Measurements from ENCODE around the gene TMEM131L.
"Not testable (repeated sequence)": the region's sequence is repeated elsewhere in the genome, so short reads cannot be mapped to it uniquely, and the experiment has no call there.

Gene TMEM131L, protein sequence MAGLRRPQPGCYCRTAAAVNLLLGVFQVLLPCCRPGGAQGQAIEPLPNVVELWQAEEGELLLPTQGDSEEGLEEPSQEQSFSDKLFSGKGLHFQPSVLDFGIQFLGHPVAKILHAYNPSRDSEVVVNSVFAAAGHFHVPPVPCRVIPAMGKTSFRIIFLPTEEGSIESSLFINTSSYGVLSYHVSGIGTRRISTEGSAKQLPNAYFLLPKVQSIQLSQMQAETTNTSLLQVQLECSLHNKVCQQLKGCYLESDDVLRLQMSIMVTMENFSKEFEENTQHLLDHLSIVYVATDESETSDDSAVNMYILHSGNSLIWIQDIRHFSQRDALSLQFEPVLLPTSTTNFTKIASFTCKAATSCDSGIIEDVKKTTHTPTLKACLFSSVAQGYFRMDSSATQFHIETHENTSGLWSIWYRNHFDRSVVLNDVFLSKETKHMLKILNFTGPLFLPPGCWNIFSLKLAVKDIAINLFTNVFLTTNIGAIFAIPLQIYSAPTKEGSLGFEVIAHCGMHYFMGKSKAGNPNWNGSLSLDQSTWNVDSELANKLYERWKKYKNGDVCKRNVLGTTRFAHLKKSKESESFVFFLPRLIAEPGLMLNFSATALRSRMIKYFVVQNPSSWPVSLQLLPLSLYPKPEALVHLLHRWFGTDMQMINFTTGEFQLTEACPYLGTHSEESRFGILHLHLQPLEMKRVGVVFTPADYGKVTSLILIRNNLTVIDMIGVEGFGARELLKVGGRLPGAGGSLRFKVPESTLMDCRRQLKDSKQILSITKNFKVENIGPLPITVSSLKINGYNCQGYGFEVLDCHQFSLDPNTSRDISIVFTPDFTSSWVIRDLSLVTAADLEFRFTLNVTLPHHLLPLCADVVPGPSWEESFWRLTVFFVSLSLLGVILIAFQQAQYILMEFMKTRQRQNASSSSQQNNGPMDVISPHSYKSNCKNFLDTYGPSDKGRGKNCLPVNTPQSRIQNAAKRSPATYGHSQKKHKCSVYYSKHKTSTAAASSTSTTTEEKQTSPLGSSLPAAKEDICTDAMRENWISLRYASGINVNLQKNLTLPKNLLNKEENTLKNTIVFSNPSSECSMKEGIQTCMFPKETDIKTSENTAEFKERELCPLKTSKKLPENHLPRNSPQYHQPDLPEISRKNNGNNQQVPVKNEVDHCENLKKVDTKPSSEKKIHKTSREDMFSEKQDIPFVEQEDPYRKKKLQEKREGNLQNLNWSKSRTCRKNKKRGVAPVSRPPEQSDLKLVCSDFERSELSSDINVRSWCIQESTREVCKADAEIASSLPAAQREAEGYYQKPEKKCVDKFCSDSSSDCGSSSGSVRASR (N-terminal part only)

DNA sequence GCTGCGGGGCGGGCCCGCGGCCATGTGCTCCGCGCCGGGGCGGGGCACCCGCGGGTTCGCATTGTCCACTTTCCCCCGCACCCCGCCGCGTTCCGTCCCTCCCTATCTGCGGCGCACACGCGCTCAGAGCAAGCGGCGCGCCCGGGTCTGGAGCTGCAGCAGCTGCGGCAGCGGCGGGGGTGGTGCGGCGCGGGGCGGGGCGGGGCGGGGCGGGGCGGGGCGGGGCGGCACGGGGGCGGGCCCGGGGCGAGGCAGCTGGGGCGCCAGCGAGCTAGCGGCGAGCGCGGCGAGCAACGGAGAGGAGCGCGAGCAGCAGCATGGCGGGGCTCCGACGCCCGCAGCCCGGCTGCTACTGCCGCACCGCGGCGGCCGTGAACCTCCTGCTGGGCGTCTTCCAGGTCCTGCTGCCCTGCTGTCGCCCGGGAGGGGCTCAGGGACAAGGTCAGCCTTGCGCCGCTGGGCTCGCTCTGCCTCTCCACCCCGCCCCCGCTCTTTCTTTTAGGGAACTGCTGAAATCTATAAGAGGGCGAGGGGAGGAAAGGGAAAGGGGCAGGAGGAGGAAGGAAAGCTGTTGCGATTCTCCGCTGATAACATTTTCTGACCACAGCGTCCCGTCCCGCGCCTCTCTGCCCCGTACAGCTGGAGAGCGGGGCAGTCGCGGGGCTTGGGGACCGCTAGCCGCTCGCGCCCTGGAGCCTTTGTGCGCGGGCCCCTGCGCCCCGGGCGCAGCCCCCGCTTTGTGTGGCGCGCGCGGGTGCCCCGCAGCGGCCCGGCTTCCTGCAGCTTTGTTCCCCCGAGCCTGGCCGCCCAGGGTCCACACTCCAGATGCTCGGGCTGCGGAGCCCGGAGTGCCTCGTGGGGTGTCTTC, at the start of gene TMEM131L:
TMEM131L (plus strand) TSS at position 280 of the 868 bp plus-strand sequence; CDS start at position 318, 38 bp downstream.
- Histone ChIP-seq H3K27me3 (ENCODE audit: control insufficient read depth in 1 of 2, insufficient read depth in 2 of 2, low read length in 2 of 2) (no peaks in the 10 kb centered on the region), H3K4me1 (ENCODE audit: control insufficient read depth in 1 of 2, insufficient read depth in 2 of 2, low read length in 2 of 2) (peaks cover 12 to 15% of the 10 kb centered on the region in 2 donors), H3K36me3 (ENCODE audit: control insufficient read depth in 1 of 2, insufficient read depth in 2 of 2, low read length in 2 of 2) (no peaks in the 10 kb centered on the region), H3K9ac (ENCODE audit: low read depth in 1 of 2, low read length in 2 of 2) (peak within 1 kb of the TSS; percentile 55 to 70), H3K4me3 (ENCODE audit: low read depth in 1 of 2, low read length in 2 of 2) (peak within 1 kb of the TSS; percentile 79 to 80), H3K27ac (ENCODE audit: low read depth, low read length) (peak within 1 kb of the TSS; percentile 37), H3K9me3 (ENCODE audit: control insufficient read depth in 1 of 2, low read length in 2 of 2) (no peaks in the 10 kb centered on the region)

DNA sequence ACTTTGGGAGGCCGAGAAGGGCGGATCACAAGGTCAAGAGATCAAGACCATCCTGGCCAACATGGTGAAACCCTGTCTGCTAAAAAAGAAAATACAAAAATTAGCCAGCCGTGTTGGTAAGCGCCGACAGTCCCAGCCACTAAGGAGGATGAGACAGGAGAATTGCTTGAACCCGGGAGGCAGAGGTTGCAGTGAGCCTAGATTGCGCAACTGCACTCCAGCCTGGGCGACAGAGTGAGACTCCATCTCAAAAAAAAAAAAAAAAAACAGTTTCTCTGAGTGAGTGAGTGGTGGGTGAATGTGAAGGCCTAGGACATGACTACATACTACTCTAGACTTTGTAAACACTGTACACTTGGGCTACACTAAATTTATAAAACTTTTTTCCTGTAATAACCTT, 49.7 kb upstream of the TMEM131L start:
- H3K9me3 ChIP-seq (ENCODE audit: control insufficient read depth in 1 of 2, low read length in 2 of 2); H3K36me3 ChIP-seq (ENCODE audit: control insufficient read depth in 1 of 2, insufficient read depth in 2 of 2, low read length in 2 of 2); H3K4me1 ChIP-seq (ENCODE audit: control insufficient read depth in 1 of 2, insufficient read depth in 2 of 2, low read length in 2 of 2); H3K27ac ChIP-seq (ENCODE audit: low read depth, low read length); H3K9ac ChIP-seq (ENCODE audit: low read depth in 1 of 2, low read length in 2 of 2); H3K27me3 ChIP-seq (ENCODE audit: control insufficient read depth in 1 of 2, insufficient read depth in 2 of 2, low read length in 2 of 2); H3K4me3 ChIP-seq (ENCODE audit: low read depth in 1 of 2, low read length in 2 of 2): not testable (repeated sequence)

DNA sequence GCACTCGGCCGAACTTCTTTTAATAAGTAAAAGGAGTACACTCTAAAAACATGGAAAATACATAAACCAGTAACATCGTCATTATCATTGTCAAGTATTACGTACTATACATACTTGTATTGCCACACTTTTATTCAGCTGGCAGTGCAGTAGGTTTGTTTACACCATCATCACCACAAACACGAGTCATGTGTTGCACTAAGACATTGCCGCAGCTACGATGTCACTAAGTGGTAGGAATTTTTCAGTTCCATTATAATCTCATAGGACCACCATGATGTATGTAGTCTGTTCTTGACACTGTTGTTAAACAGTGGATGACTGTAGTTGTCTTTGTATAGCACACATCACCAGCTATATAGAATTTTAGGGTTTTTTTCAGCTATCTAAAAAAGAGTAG, 48.0 kb upstream of the TMEM131L start:
- Histone ChIP-seq H3K36me3 (ENCODE audit: control insufficient read depth in 1 of 2, insufficient read depth in 2 of 2, low read length in 2 of 2) (no peaks in the 10 kb centered on the region), H3K27me3 (ENCODE audit: control insufficient read depth in 1 of 2, insufficient read depth in 2 of 2, low read length in 2 of 2) (no peaks in the 10 kb centered on the region), H3K9me3 (ENCODE audit: control insufficient read depth in 1 of 2, low read length in 2 of 2) (no peaks in the 10 kb centered on the region), H3K4me1 (ENCODE audit: control insufficient read depth in 1 of 2, insufficient read depth in 2 of 2, low read length in 2 of 2) (no peaks in the 10 kb centered on the region), H3K4me3 (ENCODE audit: low read depth in 1 of 2, low read length in 2 of 2) (no peak overlapping the region), H3K27ac (ENCODE audit: low read depth, low read length) (no peak overlapping the region), H3K9ac (ENCODE audit: low read depth in 1 of 2, low read length in 2 of 2) (no peak overlapping the region)

DNA sequence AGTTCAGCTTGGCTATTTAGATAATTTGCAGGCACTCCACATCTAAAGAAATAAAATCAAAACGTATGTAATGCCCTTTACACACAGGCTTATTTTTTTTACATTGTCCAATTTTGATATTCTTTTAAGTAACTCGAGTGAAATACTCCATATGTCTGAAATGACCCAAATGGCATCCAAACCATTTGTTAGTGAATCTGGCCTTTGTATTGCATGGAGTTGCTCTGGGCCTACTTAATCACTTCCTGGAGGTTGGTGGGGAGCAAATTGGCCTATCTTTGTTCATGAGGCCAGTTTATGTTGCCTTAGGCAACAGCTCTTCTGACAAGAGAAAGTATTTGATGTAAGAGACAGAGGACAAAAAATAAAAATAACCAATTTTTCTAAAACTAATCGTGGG, 47.6 kb upstream of the TMEM131L start:
- Histone ChIP-seq H3K9ac (ENCODE audit: low read depth in 1 of 2, low read length in 2 of 2) (no peak overlapping the region), H3K27me3 (ENCODE audit: control insufficient read depth in 1 of 2, insufficient read depth in 2 of 2, low read length in 2 of 2) (no peaks in the 10 kb centered on the region), H3K36me3 (ENCODE audit: control insufficient read depth in 1 of 2, insufficient read depth in 2 of 2, low read length in 2 of 2) (no peaks in the 10 kb centered on the region), H3K9me3 (ENCODE audit: control insufficient read depth in 1 of 2, low read length in 2 of 2) (no peaks in the 10 kb centered on the region), H3K27ac (ENCODE audit: low read depth, low read length) (no peak overlapping the region), H3K4me3 (ENCODE audit: low read depth in 1 of 2, low read length in 2 of 2) (no peak overlapping the region), H3K4me1 (ENCODE audit: control insufficient read depth in 1 of 2, insufficient read depth in 2 of 2, low read length in 2 of 2) (no peaks in the 10 kb centered on the region)

DNA sequence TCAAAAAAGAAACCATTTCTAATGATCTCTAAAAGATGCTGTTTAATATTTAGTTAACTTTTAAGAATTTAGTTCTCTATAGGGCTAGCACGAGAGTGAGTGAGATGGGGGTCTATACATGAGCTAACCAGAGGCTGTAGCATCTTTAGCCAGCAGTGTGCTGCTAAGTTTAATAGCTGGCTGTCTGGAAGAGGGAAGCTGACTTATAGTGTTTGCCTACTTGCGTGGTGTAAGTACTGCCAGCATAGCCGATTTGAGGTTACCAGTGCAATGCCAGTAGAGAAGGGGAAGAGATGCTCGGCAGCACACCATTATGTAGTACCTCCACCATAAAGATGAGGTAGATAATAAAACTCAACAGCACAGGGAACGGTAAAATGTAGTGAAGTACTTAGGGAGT, 47.1 kb upstream of the TMEM131L start:
- Histone ChIP-seq H3K4me3 (ENCODE audit: low read depth in 1 of 2, low read length in 2 of 2) (no peak overlapping the region), H3K9ac (ENCODE audit: low read depth in 1 of 2, low read length in 2 of 2) (no peak overlapping the region), H3K4me1 (ENCODE audit: control insufficient read depth in 1 of 2, insufficient read depth in 2 of 2, low read length in 2 of 2) (no peaks in the 10 kb centered on the region), H3K9me3 (ENCODE audit: control insufficient read depth in 1 of 2, low read length in 2 of 2) (no peaks in the 10 kb centered on the region), H3K27me3 (ENCODE audit: control insufficient read depth in 1 of 2, insufficient read depth in 2 of 2, low read length in 2 of 2) (no peaks in the 10 kb centered on the region), H3K36me3 (ENCODE audit: control insufficient read depth in 1 of 2, insufficient read depth in 2 of 2, low read length in 2 of 2) (no peaks in the 10 kb centered on the region), H3K27ac (ENCODE audit: low read depth, low read length) (no peak overlapping the region)

DNA sequence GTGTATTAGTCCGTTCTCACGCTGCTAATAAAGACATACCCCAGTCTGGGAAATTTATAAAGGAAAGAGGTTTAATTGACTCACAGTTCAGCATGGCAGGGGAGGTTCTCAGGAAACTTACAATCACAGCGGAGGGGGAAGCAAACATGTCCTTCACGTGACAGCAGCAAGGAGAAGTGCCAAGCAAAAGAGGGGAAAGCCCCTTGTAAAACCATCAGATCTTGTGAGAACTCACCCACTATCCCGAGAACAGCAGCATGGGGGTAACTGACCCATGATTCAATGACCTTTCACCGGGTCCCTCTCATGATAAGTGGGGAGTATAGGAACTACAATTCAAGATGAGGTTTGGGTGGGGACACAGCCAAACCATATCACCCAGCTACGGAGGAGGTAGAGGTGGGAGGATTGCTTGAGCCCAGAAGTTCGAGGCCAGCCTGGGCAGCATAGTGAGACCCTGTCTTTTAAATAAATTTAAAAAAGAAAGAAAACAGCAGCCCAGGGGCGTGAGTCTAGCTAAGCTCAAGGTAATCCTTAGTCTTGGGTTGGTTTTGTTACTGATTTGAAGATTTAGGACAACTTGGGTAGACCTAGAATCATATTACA, 46.4 kb upstream of the TMEM131L start:
- Histone ChIP-seq H3K27me3 (ENCODE audit: control insufficient read depth in 1 of 2, insufficient read depth in 2 of 2, low read length in 2 of 2) (no peaks in the 10 kb centered on the region), H3K9me3 (ENCODE audit: control insufficient read depth in 1 of 2, low read length in 2 of 2) (no peaks in the 10 kb centered on the region), H3K9ac (ENCODE audit: low read depth in 1 of 2, low read length in 2 of 2) (no peak overlapping the region), H3K36me3 (ENCODE audit: control insufficient read depth in 1 of 2, insufficient read depth in 2 of 2, low read length in 2 of 2) (no peaks in the 10 kb centered on the region), H3K27ac (ENCODE audit: low read depth, low read length) (no peak overlapping the region), H3K4me1 (ENCODE audit: control insufficient read depth in 1 of 2, insufficient read depth in 2 of 2, low read length in 2 of 2) (no peaks in the 10 kb centered on the region), H3K4me3 (ENCODE audit: low read depth in 1 of 2, low read length in 2 of 2) (no peak overlapping the region)

DNA sequence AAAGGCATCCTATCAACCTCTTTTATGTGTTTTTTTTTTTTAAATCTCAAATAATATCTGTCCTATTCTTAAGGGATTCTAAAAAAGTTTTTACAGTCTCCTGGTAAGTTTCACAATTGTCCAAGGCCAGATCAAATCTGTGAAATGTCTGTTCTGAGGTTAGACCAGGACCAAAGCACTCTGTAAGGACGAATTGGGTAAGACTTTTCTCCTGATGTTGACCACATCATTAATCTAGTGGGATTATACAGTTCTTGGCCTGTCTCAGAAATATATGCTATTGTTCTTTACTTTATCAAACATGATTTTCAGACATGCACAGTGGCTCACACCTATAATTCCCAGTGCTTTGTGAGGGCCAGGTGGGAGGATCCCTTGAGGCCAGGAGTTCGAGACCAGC, 45.8 kb upstream of the TMEM131L start:
- Histone ChIP-seq H3K4me1 (ENCODE audit: control insufficient read depth in 1 of 2, insufficient read depth in 2 of 2, low read length in 2 of 2) (no peaks in the 10 kb centered on the region), H3K27me3 (ENCODE audit: control insufficient read depth in 1 of 2, insufficient read depth in 2 of 2, low read length in 2 of 2) (no peaks in the 10 kb centered on the region), H3K36me3 (ENCODE audit: control insufficient read depth in 1 of 2, insufficient read depth in 2 of 2, low read length in 2 of 2) (no peaks in the 10 kb centered on the region), H3K4me3 (ENCODE audit: low read depth in 1 of 2, low read length in 2 of 2) (no peak overlapping the region), H3K9ac (ENCODE audit: low read depth in 1 of 2, low read length in 2 of 2) (no peak overlapping the region), H3K27ac (ENCODE audit: low read depth, low read length) (no peak overlapping the region), H3K9me3 (ENCODE audit: control insufficient read depth in 1 of 2, low read length in 2 of 2) (no peaks in the 10 kb centered on the region)

DNA sequence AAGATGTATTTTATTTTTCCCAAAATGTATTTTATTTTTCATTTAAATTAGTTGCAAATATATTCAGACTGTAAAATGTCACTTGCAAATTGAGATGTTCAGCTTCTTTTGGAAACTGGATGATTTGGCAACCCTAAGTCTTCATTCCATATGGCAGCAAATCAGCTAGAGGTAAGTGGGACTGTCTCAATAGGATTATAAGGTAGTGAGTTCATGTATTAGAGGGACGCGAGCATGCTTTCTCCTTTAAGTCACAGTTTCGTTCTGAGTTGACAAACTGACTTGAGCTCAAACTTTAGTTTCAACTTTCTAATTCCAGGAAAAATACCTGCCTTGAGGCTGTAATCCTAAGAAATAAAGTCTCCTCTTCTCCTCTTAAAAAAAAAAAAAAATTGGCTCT, 44.2 kb upstream of the TMEM131L start:
- Histone ChIP-seq H3K36me3 (ENCODE audit: control insufficient read depth in 1 of 2, insufficient read depth in 2 of 2, low read length in 2 of 2) (no peaks in the 10 kb centered on the region), H3K27ac (ENCODE audit: low read depth, low read length) (no peak overlapping the region), H3K9ac (ENCODE audit: low read depth in 1 of 2, low read length in 2 of 2) (no peak overlapping the region), H3K27me3 (ENCODE audit: control insufficient read depth in 1 of 2, insufficient read depth in 2 of 2, low read length in 2 of 2) (no peaks in the 10 kb centered on the region), H3K4me1 (ENCODE audit: control insufficient read depth in 1 of 2, insufficient read depth in 2 of 2, low read length in 2 of 2) (no peaks in the 10 kb centered on the region), H3K9me3 (ENCODE audit: control insufficient read depth in 1 of 2, low read length in 2 of 2) (no peaks in the 10 kb centered on the region), H3K4me3 (ENCODE audit: low read depth in 1 of 2, low read length in 2 of 2) (no peak overlapping the region)
